K562 (cell line): ENCODE data around the gene ZC3H13. TPM values are rescaled to one million over a fixed set of nuclear protein-coding genes. Genes with fewer than 3 reads are reported as not detected.

Experiments
- BDP1 ChIP-seq: IDR thresholded peaks from 3 replicates; pipeline ENCODE4 v1.6.1; 2011; ENCODE audit not compliant: insufficient read length, insufficient read depth
- BHLHE40 ChIP-seq: IDR thresholded peaks from 2 replicates; pipeline ENCODE4 v1.6.1; 2011; ENCODE audit warnings: low read length, improper control_type of control experiment
- CLOCK ChIP-seq: fragments of 250-450 bp; sonication (Bioruptor Pico); IDR thresholded peaks from 2 replicates; pipeline ENCODE4 v1.4.0; 2020; ENCODE audit warnings: mild to moderate bottlenecking, moderate library complexity, borderline replicate concordance
- NRF1 ChIP-seq, 2 experiments: fragments of 450-650 bp; IDR thresholded peaks in 1 of 2; conservative IDR thresholded peaks in 1 of 2; 2 replicates each; pipeline ENCODE4 v1.6.1; 2014; ENCODE audit warnings: mild to moderate bottlenecking in 2 of 2
- PRPF4 ChIP-seq: fragments of 200-400 bp; formaldehyde crosslinking; IDR thresholded peaks from one replicate; pipeline ENCODE4 v1.6.1; 2017; ENCODE audit warnings: low read length, low read depth, mild to moderate bottlenecking; ENCODE audit not compliant: insufficient read depth, poor library complexity, severe bottlenecking
- SNRNP70 ChIP-seq: fragments of 200-400 bp; formaldehyde crosslinking; optimal IDR thresholded peaks from 2 replicates; pipeline ENCODE3; 2017; ENCODE audit warnings: low read depth, low read length
- VEZF1 ChIP-seq: fragments of 200-800 bp; sonication (Bioruptor generic); IDR thresholded peaks from 2 replicates; pipeline ENCODE4 v1.6.1; 2017; ENCODE audit warnings: missing genetic modification characterization, missing compliant biosample characterization
- ZBTB49 ChIP-seq: sonication (generic); formaldehyde crosslinking; IDR thresholded peaks from 2 replicates; pipeline ENCODE4 v1.8.0; 2022; ENCODE audit warnings: missing genetic modification reagents, mild to moderate bottlenecking, borderline replicate concordance
- ZFPM2 ChIP-seq: fragments of 250-450 bp; sonication (Bioruptor Pico); IDR thresholded peaks from 2 replicates; pipeline ENCODE4 v1.5.1; 2022; ENCODE audit warnings: mild to moderate bottlenecking
- ZNF644 ChIP-seq: fragments of 200-800 bp; sonication (Bioruptor generic); IDR thresholded peaks from 2 replicates; pipeline ENCODE4 v1.6.1; 2016; ENCODE audit warnings: low read depth, missing genetic modification characterization, missing compliant biosample characterization
- polyA plus RNA-seq, 8 experiments: library from polyadenylated mRNA; depleted of rRNA in 4 of 8; stranded (reverse) in 5 of 8; unstranded in 3 of 8; fragments of >200 nt; fragmentation: Nextera tagmentation in 2 of 8; fragmentation: Illumina TruSeq in 1 of 8; extraction: Ambion mirVana in 2 of 8; extraction: Trizol in 1 of 8; gene quantifications; 2 replicates each; pipeline versions ENCODE4 v1.2.1 to v1.2.3, GENCODE V29; 2011 to 2014; ENCODE audit warnings: inconsistent platforms in 1 of 8, missing spikeins in 1 of 8
- total RNA-seq, 7 experiments: library from RNA; depleted of rRNA in 6 of 7; stranded (reverse); fragments of >200 nt in 6 of 7; fragmentation: Illumina TruSeq in 2 of 7; extraction: Trizol in 2 of 7; gene quantifications; 2 replicates each; pipeline versions ENCODE4 v1.2.1 to v1.2.3, GENCODE V29; 2011 to 2021; ENCODE audit warnings: low replicate concordance in 1 of 7

ZC3H13 gene
- total and polyA plus RNA-seq, 9 of the 15 experiments (the other 6 are each of a cell fraction or from before 2014, with no cell fraction given) = 4.9 to 27.6 (median 12.1) TPM

- TF ChIP-seq CLOCK = no peak
- TF ChIP-seq NRF1 (conservative IDR thresholded peaks at IDR 0.05 in 1 of 2, IDR thresholded peaks at IDR 0.05 in 1 of 2) = no peak
- no peak for TF ChIP-seq PRPF4
- no peak for TF ChIP-seq SNRNP70
- TF ChIP-seq BHLHE40 = no peak
- no peak for TF ChIP-seq ZNF644 (tag)
- TF ChIP-seq ZFPM2 (CRISPR knock-in tag) = no peak
- TF ChIP-seq ZBTB49 (CRISPR knock-in tag) = no peak
- TF ChIP-seq BDP1 = no peak
- no peak for TF ChIP-seq VEZF1 (CRISPR knock-in tag)
- TF ChIP-seq, all 486 proteins: peak for 0
Measured at GRCh38 chr13:45943965-45944364, 108.6 kb downstream of the ZC3H13 start (continued).
